Activated T-helper 2 cell treated with anti-CD3 and anti-CD28 coated beads, Interferon-gamma antibody, Interleukin-2, Interleukin-4, amounts not matched to agents 10 μg/mL and 5 μg/mL and 100 μg/mL, durations not matched to agents 14 hours and 24 hours and 36 hours (primary cell): ENCODE results near the gene DNASE1L1. TPM values are rescaled to one million over a fixed set of nuclear protein-coding genes. Genes with fewer than 3 reads are reported as not detected.

ENCODE experiments used
- DNase-seq: peaks from one replicate; pipeline ENCODE4 v3.0.0; 2021; ENCODE audit warnings: low spot score
- H3K27ac Mint-ChIP-seq: one replicate; pipeline ENCODE4 v1.8.0; 2021; ENCODE audit warnings: mixed read lengths
- H3K27me3 Mint-ChIP-seq: one replicate; pipeline ENCODE4 v1.8.0; 2021; ENCODE audit warnings: low read depth, mixed read lengths
- H3K36me3 Mint-ChIP-seq: one replicate; pipeline ENCODE4 v1.8.0; 2021; ENCODE audit warnings: low read depth, mixed read lengths
- H3K4me1 Mint-ChIP-seq: one replicate; pipeline ENCODE4 v1.8.0; 2021; ENCODE audit warnings: low read depth, mixed read lengths
- H3K4me3 Mint-ChIP-seq: one replicate; pipeline ENCODE4 v1.8.0; 2021; ENCODE audit warnings: low read depth, mild to moderate bottlenecking, moderate library complexity, mixed read lengths
- H3K9me3 Mint-ChIP-seq: one replicate; pipeline ENCODE4 v1.8.0; 2021; ENCODE audit warnings: mixed read lengths
- intact Hi-C: fragments of 100-400 bp; cut with micrococcal nuclease; formaldehyde crosslinking; loops from one replicate; pipeline ENCODE4 v1.15.1; 2023
- total RNA-seq: library from RNA; stranded (reverse); gene quantifications from 2 replicates; pipeline ENCODE4 v1.2.3, GENCODE V29; 2022

DNASE1L1 gene
- total RNA-seq, 1 donor from 2014 or later = 18.1 TPM

DNA sequence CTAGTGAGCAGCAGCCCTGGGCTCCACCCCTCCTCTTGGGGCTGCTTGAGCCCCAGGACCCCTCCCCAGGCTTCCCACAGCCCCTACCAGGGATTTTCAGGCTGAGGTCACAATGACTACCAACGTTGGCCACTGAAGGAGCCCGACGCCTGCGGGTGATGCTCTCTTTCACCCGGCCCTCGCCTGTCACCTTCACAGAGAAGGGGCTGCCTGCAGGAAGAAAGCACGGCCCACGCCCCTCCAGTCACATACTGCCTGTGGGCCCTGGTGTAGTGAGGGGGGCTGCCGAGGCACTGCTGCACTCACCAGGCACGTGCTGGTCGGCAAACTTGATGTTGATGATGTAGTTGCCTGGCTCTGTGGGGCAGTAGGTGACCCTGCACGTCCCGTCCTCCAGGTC, 56.6 kb downstream of the DNASE1L1 start:
- H3K27ac Mint-ChIP-seq = no peak overlapping the region
- H3K4me3 Mint-ChIP-seq = no peak overlapping the region
- DNase-seq = no peak
- peaks cover 50% of the 10 kb centered on the region for H3K36me3 Mint-ChIP-seq
- intact Hi-C loops = no loop called here
- no peaks in the 10 kb centered on the region for H3K9me3 Mint-ChIP-seq
- peaks cover 6% of the 10 kb centered on the region for H3K4me1 Mint-ChIP-seq
- no peaks in the 10 kb centered on the region for H3K27me3 Mint-ChIP-seq

DNA sequence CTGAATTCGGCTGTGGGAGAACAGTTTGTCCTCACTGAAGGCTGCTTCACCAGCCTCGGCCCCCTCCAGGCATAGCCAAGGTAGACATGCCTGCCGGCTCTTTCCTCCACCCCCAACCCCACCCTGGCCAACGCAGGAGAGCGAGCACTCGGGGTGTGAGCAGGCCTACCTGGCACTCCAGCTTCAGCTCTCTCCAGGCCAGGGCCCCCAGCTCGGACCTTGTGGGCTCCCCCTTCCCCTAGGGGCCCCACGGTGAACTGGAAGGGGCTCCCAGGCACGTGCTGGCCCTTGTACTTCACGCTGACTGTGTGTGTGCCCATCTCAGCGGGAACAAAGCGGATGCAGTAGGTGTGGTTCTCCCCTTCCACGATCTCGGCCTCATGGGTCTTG, 57.0 kb downstream of the DNASE1L1 start:
- Mint-ChIP-seq H3K27me3 (no peaks in the 10 kb centered on the region), H3K36me3 (peaks cover 51% of the 10 kb centered on the region), H3K4me3 (no peak overlapping the region), H3K27ac (peak overlapping the region; percentile 22), H3K9me3 (no peaks in the 10 kb centered on the region), H3K4me1 (peaks cover 11% of the 10 kb centered on the region)
- no peak for DNase-seq
- intact Hi-C loops = no loop called here

Other genes with a start within 250 kb of the DNASE1L1 start
- gene OPN1MW, start 226.7 kb downstream of the DNASE1L1 start, total RNA-seq = not detected in 2 replicates
- not detected in 2 replicates for gene OPN1MW2, start 189.5 kb downstream of the DNASE1L1 start, total RNA-seq
- not detected in 2 replicates for gene OPN1MW3, start 151.7 kb downstream of the DNASE1L1 start, total RNA-seq
- not detected in 2 replicates for gene TEX28, start 114.1 kb downstream of the DNASE1L1 start, total RNA-seq
- gene TKTL1, start 113.5 kb downstream of the DNASE1L1 start, total RNA-seq = 0.07 and 0.09 TPM in 2 replicates
- gene FLNA, start 34.6 kb downstream of the DNASE1L1 start, total RNA-seq = 1,005 and 1,026 TPM in 2 replicates
- gene EMD, start 30.0 kb downstream of the DNASE1L1 start, total RNA-seq = 95.6 and 98.8 TPM in 2 replicates
- gene RPL10, start 10.9 kb downstream of the DNASE1L1 start, total RNA-seq = 2,692 and 2,787 TPM in 2 replicates
- gene TAFAZZIN, start 2.3 kb upstream of the DNASE1L1 start, total RNA-seq = 77.3 TPM in 2 replicates
- gene ATP6AP1, start 19.4 kb upstream of the DNASE1L1 start, total RNA-seq = 47.4 and 48.9 TPM in 2 replicates
- gene GDI1, start 27.9 kb upstream of the DNASE1L1 start, total RNA-seq = 115 and 117 TPM in 2 replicates
- gene FAM50A, start 34.9 kb upstream of the DNASE1L1 start, total RNA-seq = 79.6 and 84.1 TPM in 2 replicates
- gene PLXNA3, start 49.0 kb upstream of the DNASE1L1 start, total RNA-seq = 62.1 and 62.5 TPM in 2 replicates
- gene LAGE3, start 70.0 kb upstream of the DNASE1L1 start, total RNA-seq = 49.4 and 51.7 TPM in 2 replicates
- gene UBL4A, start 77.4 kb upstream of the DNASE1L1 start, total RNA-seq = 55.5 and 56.1 TPM in 2 replicates
- gene SLC10A3, start 81.4 kb upstream of the DNASE1L1 start, total RNA-seq = 17.5 and 18.3 TPM in 2 replicates
- gene FAM3A, start 107.0 kb upstream of the DNASE1L1 start, total RNA-seq = 39.2 and 39.8 TPM in 2 replicates
- gene G6PD, start 137.6 kb upstream of the DNASE1L1 start, total RNA-seq = 82.8 and 86.4 TPM in 2 replicates
- gene IKBKG, start 138.4 kb upstream of the DNASE1L1 start, total RNA-seq = 40.5 and 41.7 TPM in 2 replicates
- gene CTAG1A, start 175.9 kb upstream of the DNASE1L1 start, total RNA-seq = not detected in 2 replicates
- not detected in 2 replicates for gene CTAG1B, start 210.0 kb upstream of the DNASE1L1 start, total RNA-seq
- not detected in 2 replicates for gene CTAG2, start 244.3 kb upstream of the DNASE1L1 start, total RNA-seq